GM18873 (cell line): ENCODE measurements around the gene CASK.
A peak's percentile ranks its signal among the peaks of the same experiment; 100 is the strongest.

Experiments
- ATAC-seq: cut with Tn5 transposase; IDR thresholded peaks from one replicate; pipeline ENCODE4 v1.9.1; 2021; ENCODE audit warnings: mild to moderate bottlenecking, moderate library complexity, moderate number of reproducible peaks; ENCODE audit not compliant: unreplicated experiment, low FRiP score

CASK gene

DNA sequence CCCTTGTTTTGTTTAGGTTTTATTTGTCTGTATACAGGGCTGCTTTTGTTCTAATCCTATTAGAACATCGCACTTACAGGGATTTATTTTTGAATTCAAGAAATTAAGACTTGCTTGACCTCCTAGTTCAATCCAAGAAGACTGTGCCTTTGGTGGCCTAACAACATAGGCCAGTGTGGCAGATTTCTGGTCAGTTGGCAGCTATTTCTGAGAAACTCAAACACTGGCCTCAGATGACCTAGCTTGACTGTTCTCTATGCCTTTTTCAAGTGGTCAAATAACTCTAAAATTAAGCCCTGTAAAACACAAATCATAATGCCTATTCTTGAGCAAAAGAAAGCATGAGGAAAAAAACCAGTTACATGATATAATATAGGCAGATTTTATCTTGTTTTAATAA is 323.8 kb downstream of the CASK start:
- no peak for ATAC-seq

DNA sequence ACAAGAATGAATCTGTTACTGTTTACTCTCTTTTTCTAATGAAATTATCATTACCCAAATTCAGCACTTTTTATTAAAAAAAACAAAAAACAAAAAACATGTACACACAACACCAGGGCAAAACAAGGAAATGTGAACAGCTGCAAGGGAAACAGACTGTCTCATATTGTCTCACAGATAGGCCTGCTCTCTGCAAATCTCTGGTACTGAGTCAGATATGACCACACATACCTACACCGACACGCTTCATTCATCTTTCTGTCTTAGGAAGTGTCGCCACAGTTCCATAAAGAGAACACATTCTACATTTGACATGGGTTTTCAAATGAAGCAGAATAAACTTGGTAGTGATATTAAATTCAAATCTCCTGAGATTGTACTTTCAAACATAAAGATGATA is 326.8 kb downstream of the CASK start:
- peak; percentile 93 for ATAC-seq

DNA sequence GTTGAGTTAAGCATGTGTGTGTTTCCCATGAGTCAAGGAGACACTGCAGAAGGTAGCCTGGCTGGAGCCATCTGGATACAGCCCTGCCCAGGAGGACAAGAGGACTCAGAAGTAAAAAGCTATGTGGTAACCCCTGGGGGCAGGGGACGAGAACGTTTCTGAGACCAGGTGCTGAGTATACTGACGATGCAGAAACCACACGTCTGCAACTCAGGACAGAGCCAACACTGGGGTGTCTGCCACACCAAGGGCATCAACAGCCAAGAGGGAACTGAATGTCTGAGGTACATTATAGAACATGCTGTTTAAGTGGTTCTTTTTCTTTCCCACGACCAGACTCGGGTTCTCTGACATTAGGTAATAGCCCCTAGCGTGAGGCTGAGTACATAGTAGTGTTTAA is 328.7 kb downstream of the CASK start:
- no peak for ATAC-seq

DNA sequence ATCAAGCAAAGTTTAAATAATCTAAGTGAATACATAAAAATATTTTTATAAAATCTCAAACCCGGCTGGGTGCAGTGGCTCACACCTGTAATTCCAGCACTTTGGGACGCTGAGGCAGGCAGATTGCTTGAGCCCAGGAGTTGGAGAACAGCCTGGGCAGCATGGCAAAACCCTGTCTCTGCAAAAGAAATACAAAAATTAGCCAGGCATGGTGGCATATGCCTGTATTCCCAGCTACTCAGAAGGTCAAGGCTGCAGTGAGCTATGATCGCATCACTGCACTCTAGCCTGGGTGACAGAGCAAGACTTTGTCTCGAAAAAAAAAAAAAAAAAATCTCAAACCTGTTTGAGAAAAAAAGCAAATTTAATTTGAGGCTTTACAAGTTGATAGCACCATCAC is 331.4 kb downstream of the CASK start:
- ATAC-seq = no peak

DNA sequence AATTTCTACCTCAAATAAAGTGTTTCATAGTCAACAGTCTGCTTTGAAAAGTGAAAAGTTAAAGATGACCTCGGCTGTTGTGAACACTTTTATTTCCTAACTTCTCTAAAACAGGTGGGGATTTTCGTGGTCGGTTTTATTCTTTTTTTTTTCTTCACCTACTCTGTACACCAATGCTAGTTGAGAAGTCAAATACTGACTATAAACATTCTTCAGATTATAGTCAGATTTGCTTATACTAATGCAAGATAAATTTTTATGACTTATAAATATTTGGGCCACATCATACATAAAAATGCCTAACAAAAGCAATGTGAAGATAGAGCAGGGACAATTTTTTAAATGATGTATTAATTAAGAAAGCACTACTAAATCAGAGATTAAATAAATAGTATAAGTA is 332.7 kb downstream of the CASK start:
- ATAC-seq = no peak

DNA sequence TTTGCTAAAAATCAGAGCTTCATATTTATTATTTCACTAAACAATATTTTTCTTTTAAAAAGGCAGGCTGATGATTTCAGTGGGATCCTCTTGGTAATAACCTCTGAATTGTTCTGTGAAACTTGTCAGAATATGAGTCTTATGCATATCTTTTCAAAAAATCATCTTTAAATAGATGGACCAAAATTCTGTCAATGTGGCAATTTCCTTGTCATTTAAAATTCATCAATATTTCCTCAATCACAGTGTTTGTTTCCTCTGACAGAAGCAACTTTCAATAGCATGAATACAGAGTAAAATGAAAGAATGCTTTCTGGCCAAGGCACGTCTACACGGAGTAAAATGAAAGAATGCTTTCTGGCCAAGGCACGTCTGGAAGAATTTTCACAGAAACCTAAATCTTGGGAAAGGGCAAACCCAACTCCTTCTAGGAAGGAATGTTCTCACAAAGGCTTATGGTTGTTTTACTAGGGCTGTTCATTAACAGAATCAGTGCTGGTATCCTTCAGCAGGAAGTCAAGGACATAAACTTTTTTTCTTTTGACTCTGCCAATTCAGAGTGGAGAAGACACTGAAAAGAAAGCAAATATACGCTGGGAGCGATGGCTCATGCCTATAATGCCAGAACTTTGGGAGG is 333.6 kb downstream of the CASK start:
- ATAC-seq = no peak

DNA sequence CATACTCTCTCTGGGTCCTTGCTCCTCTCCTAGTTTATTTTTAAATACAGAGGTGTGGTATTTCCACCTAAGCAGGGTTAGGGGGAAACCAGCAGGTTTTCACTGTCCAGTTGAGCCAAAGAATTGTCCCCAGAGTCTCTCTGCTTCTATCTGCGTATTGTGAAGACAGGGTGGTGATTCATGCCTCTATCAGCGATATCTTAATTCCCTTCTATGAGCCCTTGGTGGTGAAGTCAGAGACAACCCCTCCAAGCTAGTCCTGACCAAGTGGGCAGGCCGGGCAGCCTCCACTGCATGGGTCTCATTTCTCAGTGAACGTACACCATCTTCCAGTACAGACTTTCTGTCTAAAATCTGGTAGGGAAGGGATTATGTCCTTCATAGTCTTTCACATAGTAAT is 335.1 kb downstream of the CASK start:
- ATAC-seq = no peak

DNA sequence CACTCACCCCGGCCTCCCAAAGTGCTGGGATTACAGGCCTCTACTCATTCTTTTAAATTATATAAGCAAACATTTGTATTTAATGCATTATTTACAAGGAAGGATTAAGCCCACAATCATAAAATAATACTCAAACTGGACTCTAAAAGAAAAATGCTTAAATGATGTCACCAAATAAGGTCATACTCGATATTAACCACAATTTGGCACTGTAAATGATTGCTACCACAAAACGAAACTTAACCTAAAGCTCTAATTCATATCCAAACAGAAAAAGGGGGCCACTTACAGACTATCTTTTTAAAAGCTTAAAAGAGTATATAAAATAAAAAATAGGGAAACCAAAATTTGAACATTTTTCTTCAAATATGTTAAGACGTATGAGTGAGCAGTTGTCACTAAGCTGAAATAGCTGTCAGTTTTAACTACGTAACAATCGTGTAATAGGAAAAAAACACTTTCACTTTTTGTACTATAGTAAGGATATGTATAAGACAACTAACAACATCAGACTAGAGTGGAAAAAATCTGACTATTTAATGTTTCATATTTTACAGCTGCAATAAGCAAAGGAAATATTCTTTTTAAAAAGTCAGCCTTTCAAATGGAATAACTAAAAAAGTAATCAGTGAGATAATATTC is 342.8 kb downstream of the CASK start:
- ATAC-seq = no peak

DNA sequence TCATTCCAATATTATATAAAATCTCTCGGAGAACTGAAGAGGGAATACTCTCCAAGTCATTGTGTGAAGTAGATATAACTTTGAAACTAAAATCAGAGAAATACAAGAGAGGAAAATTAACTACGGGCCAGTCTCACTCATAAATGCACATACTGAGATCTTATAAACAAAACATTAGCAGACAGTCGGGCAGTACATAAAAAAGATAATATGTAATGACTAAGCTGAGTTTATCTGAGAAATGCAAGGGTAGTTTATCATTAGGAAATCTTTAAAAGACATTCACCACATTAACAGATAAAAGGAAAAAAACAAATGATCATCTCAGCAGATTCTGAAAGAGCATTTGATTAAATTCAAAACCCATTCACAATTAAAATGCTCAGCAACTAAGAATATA is 359.5 kb downstream of the CASK start:
- ATAC-seq = no peak

DNA sequence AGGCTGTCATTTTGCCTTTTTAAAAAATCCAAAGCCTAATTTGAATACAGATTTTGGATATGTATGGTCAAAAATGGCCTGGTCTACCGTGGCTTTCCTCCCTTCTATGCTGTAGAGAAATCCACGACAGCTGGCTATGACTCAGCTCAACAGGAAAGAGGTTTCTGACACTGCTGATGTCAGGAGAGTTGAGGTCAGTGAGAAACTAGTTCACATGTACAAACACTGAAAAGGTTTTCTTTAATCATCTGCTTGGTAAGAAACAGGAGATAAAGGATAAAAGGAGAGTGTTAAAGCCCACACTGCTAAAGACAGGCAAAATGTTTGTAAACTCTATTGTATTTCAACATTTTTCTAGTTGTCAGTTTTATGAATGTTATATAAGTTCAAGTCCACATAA is 362.3 kb downstream of the CASK start:
- ATAC-seq = peak; percentile 59

DNA sequence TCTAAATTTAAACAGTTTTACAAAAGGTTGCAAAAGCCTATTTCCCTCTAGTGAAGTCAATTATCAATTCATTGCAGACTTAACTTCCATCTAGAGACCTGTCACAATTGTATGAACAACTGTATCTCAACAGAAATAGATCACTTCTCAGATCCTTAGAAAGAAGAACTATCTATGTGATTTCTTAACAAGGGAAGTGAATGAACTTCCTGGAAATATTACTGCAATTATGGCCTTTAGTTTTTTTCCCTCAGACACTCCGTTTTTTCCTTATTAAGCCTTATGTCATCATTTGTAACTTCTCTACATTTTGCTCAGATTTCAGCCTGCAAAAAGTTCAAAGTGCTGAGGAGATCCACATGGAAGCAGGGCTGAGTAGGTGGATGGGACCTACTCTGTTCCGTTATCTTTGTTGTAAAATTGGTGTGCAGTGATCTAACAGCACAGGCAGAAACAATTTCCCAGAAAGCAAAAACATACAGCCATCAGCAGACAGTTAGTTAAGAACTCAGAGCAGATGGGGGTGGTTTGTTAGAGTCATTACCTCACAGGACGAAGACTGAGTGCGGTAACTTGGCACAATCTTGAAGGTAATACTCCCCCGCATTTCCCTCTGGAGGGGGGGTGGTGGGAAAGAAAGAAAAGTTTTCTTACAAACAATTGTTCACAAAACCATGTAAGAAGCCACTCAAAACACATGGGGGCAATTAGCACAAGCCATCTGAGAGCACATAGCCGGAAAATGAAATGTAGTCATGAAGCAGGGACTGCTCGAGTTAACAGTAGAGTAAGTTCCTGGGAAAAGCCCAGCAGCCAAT is 363.9 kb downstream of the CASK start:
- ATAC-seq = no peak

DNA sequence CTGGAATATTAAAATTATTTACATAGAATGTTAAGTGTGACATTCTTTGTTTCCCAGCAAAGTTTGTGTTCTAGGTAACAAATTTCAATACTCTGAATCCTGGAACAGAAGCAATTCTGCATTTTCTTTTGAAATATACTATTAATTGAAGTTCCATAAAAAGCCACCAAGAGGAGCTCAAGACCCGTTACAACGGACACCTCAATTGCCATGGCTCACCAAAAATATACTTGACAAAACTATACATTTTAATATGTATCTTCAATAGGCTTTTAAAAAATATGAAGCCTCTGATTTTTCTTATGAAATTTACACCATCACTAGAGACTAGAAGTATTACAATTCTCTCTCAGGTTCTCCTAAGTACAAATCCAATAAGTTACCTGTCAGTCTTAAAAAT is 364.8 kb downstream of the CASK start:
- ATAC-seq = no peak

DNA sequence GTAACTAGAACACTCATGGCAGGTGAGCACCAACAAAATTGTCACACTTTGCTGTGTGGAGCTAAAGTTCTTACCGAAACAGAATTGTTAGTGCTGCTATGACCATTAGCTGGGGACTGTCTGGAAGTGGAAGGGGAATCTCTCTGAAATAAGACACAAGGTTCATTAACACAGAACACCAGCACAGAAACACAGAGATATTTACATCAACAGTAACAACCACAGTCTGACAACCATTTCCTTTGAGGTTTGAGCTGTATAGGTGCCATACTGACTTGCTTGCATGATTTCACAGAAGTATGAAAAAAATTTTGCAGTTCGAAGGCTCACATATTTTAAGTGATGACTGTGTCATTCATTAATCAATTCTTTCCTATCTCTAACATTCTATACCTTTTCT is 366.4 kb downstream of the CASK start:
- no peak for ATAC-seq

DNA sequence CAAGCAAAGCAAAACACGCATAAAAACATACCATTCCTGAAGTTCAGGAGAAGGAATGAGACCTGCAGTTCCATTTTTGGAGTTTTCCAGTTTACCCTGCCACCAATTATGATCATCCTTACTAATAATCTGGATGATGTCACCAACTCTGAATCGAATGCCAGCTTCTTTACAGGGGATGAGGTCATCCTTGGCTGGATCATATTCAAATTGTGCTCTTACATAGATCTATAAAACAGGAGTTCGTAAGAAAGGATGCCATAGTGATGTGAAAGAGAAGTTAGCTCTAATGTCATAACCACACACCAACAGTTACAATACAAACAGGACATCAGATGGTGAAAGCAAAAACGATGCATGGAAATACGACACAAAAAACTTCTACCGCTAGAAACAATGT is 369.7 kb downstream of the CASK start:
- ATAC-seq = no peak

DNA sequence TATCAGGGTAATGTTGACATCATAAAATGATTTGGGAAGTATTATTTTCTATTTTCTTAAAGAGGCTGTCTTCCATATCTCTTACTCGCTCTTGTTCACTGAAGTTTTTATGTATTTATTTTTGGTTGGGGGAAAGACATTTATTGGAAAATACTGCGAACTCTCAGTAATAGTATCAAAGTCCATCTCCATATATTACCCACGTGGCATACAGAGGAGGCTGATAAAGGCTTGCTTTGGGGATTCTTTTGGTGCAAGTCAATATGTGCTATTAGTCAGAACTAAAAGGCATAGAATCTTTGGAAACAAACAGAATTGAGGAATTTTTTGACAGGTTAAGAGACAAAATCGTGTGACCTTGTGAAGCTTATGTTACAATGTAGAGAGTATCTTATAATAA is 374.9 kb downstream of the CASK start:
- no peak for ATAC-seq

DNA sequence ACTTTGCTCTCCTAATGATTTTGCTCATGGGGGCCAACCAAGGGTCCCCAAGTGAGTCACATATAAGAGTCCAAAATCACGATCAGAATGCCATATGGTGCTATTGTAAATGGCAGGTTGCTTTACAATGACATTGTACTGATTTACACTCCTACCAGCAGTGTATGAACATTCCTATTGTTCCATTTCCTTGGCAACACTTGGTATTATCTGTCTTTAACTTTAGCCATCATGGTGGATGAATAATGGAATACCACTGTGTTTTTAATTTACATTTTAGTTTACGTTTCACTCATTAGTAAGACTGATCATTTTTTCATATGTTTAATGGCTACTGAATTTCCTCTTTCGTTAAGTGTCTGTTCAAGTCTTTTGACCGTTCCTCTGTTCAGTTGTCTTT is 379.7 kb downstream of the CASK start:
- no peak for ATAC-seq

DNA sequence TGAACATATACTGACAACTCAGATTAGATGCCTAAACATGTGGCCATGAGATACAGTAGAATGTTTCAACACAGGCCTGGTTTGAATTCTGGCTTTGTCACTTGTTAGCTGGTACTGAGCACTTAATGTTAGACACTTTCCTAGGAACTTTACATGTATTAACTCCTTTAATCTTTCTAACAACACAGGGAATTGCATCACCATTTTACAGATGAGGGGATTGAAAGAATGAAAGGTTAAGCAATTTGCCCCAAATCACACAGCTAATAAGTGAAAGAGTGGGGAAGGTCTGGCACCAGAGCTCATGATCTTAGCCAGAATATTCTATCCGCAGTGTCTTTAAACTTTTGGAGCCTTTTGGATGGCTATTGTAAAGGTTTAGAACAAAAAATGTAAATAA is 380.3 kb downstream of the CASK start:
- ATAC-seq = no peak

DNA sequence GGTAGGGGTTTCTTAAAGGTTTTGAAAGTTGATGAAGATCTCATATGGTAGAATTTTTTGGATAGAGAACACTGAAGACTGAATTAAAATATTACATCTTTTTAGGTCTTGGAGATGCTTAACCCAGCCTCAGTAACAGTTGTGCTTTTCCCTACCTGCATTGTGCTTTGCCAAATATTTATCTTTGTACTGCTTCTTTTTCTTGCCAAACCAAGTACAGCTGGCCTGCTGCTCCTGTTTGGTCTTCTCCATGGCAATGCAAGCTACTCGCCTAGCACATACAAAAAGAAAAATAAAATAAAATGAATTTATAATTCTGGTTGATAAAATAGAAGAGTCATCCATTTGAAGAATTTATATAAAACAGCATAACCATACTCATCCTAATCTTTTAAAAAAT is 380.8 kb downstream of the CASK start:
- no peak for ATAC-seq

DNA sequence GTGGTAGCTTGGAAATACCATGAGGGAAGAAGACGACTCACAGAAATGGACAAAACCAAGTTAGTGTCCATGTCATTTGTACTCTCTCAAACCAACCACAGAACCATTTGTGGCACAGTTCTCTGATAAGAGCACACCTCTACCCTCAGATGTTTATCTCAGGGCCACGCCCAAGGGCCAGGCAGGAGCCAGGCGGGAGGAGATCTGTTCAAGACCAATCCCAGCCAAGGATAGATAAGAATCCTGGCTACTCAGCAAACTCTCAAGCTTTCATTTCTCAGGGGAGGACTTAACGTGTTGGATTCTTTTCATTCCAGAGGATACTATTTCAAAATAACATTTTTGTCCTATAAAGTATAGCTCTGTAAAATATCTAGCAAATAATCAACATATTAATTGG is 381.2 kb downstream of the CASK start:
- ATAC-seq = no peak

DNA sequence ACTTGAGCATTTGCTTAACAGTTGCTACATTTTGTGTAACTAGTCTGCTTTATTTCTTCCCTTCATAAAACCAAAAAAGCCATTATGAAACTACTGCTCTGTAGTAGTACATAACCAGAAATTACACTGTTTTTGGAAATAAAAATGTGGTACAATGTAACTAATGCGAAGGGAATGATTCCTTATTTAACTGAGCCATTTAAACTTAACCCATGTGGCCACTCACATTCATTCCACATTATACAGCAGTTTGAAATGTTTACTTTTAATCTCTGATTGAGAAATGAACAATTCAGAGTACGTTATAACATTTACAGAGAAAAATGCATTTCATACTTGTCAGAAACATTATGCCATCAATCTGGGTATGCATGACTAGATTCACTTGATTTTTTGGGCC is 382.0 kb downstream of the CASK start:
- no peak for ATAC-seq

DNA sequence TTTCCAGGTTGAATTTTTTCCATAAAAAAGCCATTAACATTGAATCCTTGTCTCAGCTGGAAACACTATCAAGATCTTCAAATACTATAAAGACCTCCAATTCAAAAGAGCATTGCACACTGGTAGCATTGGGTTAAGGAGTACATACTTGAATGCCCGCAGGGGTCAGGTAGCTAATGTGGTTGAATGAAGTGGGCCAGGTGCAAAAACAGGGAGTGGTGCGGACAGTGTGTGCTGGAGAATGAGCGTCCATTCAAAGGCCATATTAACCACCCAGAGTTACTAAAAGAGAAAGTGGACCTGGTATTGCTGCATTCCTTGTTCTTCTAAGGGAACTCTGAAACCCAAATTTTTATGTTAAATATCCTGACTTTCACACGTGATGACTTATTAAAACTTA is 384.6 kb downstream of the CASK start:
- no peak for ATAC-seq

DNA sequence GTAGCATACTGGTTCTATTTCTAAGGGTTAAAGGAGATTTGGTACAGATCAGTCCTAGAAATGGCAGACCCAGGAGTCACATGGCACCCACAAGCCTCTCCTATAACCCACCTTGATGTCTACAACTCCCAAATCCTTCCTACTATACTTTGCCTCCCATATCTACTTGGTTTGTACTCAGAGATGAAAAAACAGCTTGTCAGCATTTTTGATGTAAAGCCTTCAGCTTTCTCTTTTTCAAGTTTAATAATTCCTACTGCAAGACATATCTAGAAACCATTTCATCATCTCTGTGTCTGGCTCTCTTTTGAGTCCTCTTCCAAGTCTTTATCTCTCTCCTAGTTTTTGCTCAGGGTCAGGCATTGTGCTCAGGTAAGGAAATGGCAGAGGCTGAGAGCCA is 393.3 kb downstream of the CASK start:
- ATAC-seq = no peak
